Measurements from ENCODE around the gene ACACB.

ACACB gene

DNA sequence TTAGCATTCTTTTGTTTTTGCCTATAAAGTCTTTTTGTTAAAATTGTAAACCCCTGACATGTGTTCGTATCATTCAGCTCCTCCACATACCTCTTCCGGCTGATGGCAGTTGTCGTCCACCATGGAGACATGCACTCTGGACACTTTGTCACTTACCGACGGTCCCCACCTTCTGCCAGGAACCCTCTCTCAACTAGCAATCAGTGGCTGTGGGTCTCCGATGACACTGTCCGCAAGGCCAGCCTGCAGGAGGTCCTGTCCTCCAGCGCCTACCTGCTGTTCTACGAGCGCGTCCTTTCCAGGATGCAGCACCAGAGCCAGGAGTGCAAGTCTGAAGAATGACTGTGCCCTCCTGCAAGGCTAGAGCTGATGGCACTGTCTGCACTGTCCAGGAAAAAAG lies 30.8 kb upstream of the ACACB start:
- Mint-ChIP-seq H3K27ac (no peak overlapping the region), H3K36me3 (ENCODE audit: low read depth) (peaks cover 53% of the 10 kb centered on the region), H3K27me3 (ENCODE audit: low read depth, poor library complexity) (no peaks in the 10 kb centered on the region), H3K4me3 (no peak overlapping the region), H3K4me1 (no peaks in the 10 kb centered on the region), H3K9me3 (no peaks in the 10 kb centered on the region)
- TF ChIP-seq CTCF (IDR thresholded peaks at IDR 0.05), result no peak
- no peak for DNase-seq

GRCh38 chr12:109087250-109087649 lies 29.1 kb upstream of the ACACB start:
- no peak for TF ChIP-seq CTCF (IDR thresholded peaks at IDR 0.05)
- Mint-ChIP-seq H3K4me3 (no peak overlapping the region), H3K9me3 (peaks cover under 1% of the 10 kb centered on the region), H3K27ac (no peak overlapping the region), H3K27me3 (ENCODE audit: low read depth, poor library complexity) (no peaks in the 10 kb centered on the region), H3K4me1 (peaks cover 8% of the 10 kb centered on the region), H3K36me3 (ENCODE audit: low read depth) (peaks cover 52% of the 10 kb centered on the region)
- DNase-seq, result no peak

DNA sequence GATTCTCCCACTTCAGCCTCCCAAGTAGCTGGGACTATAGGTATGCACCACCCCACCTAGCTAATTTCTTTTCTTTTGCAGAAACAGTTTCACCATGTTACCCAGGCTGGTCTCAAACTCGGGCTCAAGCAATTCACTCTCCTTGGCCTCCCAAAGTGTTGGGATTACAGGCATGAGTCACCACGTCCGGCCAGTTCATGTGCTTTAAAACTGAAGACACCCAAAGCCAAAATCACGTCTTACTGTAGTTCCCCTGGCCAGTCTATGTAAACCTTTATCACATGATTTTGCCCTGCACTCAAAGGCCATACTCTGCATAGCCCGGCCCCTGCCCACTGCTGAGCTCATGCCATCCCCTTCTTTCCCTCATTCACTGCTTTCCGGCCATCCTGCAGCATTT lies 27.6 kb upstream of the ACACB start:
- TF ChIP-seq CTCF (IDR thresholded peaks at IDR 0.05), result no peak
- peak overlapping the region; percentile 52 for H3K27ac Mint-ChIP-seq
- no peak overlapping the region for H3K4me3 Mint-ChIP-seq
- no peak for DNase-seq
- peaks cover 52% of the 10 kb centered on the region for H3K36me3 Mint-ChIP-seq (ENCODE audit: low read depth)
- peaks cover 9% of the 10 kb centered on the region for H3K9me3 Mint-ChIP-seq
- no peaks in the 10 kb centered on the region for H3K27me3 Mint-ChIP-seq (ENCODE audit: low read depth, poor library complexity)
- peaks cover 22% of the 10 kb centered on the region for H3K4me1 Mint-ChIP-seq

- Mint-ChIP-seq H3K4me3 (no peak overlapping the region), H3K36me3 (ENCODE audit: low read depth) (peaks cover 51% of the 10 kb centered on the region), H3K9me3 (peaks cover 9% of the 10 kb centered on the region), H3K4me1 (peaks cover 28% of the 10 kb centered on the region), H3K27me3 (ENCODE audit: low read depth, poor library complexity) (no peaks in the 10 kb centered on the region), H3K27ac (no peak overlapping the region)
- no peak for DNase-seq
- no peak for TF ChIP-seq CTCF (IDR thresholded peaks at IDR 0.05)
Measured at GRCh38 chr12:109089683-109090082, 26.7 kb upstream of the ACACB start.

- no peaks in the 10 kb centered on the region for H3K27me3 Mint-ChIP-seq (ENCODE audit: low read depth, poor library complexity)
- peaks cover 9% of the 10 kb centered on the region for H3K9me3 Mint-ChIP-seq
- H3K4me1 Mint-ChIP-seq, result peaks cover 41% of the 10 kb centered on the region
- no peak overlapping the region for H3K27ac Mint-ChIP-seq
- DNase-seq, result no peak
- peaks cover 39% of the 10 kb centered on the region for H3K36me3 Mint-ChIP-seq (ENCODE audit: low read depth)
- peak overlapping the region; percentile 77 for H3K4me3 Mint-ChIP-seq
- no peak for TF ChIP-seq CTCF (IDR thresholded peaks at IDR 0.05)
Measured at GRCh38 chr12:109092497-109093021, 23.8 kb upstream of the ACACB start.
